T-helper 9 cell (primary cell): Measurements from ENCODE around the gene PRPF6.

Experiments
- DNase-seq: peaks from one replicate; pipeline ENCODE4 v3.0.0-alpha.2; 2020
- total RNA-seq, 2 donors: gene quantifications; one replicate each; lab custom pipeline; 2026; lab: John Stamatoyannopoulos, UW

Gene PRPF6, protein sequence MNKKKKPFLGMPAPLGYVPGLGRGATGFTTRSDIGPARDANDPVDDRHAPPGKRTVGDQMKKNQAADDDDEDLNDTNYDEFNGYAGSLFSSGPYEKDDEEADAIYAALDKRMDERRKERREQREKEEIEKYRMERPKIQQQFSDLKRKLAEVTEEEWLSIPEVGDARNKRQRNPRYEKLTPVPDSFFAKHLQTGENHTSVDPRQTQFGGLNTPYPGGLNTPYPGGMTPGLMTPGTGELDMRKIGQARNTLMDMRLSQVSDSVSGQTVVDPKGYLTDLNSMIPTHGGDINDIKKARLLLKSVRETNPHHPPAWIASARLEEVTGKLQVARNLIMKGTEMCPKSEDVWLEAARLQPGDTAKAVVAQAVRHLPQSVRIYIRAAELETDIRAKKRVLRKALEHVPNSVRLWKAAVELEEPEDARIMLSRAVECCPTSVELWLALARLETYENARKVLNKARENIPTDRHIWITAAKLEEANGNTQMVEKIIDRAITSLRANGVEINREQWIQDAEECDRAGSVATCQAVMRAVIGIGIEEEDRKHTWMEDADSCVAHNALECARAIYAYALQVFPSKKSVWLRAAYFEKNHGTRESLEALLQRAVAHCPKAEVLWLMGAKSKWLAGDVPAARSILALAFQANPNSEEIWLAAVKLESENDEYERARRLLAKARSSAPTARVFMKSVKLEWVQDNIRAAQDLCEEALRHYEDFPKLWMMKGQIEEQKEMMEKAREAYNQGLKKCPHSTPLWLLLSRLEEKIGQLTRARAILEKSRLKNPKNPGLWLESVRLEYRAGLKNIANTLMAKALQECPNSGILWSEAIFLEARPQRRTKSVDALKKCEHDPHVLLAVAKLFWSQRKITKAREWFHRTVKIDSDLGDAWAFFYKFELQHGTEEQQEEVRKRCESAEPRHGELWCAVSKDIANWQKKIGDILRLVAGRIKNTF
- total RNA-seq, result 116 to 208 reads per million in 2 donors

- DNase-seq, result peak; percentile 92
These were observed at the start of gene PRPF6 for GRCh38 chr20:63980806-63981728. Gene PRPF6 (plus strand): TSS chr20:63981132. CDS start chr20:63981246, 114 bp downstream.

DNA sequence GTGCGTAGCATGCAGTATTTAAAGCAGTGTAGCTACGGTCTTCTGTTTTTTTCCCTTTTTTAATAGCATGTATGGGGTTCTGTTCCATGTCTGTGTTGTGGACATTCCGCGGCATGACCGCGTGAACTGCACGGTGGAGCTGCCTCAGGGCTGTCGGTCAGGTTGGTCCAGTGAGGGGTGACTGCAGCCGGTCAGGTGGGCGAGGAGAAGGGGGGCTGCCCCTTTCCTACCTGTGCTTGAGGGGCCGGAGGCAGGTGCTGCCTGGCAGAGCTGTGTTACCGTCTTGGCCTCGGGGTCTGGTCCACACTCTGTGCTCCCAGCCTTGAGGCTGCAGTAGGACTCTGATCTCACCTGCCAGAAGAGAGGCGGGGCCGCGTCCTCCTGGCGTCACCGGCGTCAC is 49.2 kb upstream of the PRPF6 start:
- no peak for DNase-seq

GRCh38 chr20:63932606-63933160 is 48.2 kb upstream of the PRPF6 start:
- no peak for DNase-seq

DNA sequence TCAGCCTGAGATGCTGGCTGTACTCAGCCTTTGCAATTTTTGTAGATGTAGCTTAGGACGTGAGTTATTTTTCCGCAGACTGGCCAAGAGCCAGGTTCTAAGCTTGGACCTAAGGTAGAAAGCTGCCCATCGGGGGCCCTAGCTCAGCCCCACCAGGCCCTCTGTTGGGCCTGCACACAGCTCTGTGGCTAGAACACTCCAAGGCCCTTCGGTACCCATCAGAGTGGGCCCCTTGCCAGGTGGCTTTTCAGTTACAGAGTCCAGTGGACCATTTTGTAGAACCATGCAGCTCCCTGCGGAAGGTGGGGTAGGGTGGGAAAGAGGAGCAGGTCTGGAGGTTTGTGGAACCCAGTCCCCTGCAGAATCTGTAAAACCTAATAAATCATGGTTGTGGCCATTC is 47.3 kb upstream of the PRPF6 start:
- DNase-seq, result no peak

DNA sequence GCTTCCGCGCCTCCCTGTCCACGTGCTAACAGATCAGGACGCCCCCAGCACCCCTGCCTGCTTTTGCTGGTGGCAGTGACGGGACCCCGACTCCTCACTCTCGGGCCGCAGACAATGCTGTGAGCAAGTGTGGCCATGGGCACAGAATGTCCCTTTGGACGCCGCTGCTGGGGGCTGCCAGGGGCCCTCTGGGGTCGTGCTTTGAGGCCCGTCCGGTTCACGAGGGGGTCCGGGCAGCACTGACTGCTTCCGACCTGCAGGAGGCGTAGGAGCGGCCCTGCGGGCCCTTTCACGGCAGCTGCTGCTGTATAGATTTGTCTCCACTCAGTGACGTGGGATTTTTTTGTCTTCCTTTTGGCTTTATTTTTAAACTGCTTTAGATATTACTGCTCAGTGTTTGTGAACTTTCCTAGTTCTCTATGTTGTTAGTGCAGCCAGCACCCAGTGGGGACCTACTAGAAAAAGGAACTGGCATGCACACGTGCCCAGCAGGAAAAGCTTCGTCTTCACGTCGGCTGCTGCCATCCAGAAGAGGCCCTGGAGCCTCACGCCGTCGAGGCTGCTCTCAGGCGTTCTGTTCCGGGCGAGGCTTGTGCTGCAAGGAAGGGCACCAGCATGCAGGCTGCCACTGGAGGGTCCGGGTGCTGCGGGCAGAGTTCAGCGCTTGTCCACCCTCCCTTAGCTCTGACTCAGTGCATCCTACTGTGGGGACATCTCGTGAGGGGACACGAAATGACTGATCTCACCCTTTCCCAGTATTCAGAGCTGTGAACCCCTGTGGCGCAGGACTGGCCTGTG is 46.5 kb upstream of the PRPF6 start:
- no peak for DNase-seq

DNA sequence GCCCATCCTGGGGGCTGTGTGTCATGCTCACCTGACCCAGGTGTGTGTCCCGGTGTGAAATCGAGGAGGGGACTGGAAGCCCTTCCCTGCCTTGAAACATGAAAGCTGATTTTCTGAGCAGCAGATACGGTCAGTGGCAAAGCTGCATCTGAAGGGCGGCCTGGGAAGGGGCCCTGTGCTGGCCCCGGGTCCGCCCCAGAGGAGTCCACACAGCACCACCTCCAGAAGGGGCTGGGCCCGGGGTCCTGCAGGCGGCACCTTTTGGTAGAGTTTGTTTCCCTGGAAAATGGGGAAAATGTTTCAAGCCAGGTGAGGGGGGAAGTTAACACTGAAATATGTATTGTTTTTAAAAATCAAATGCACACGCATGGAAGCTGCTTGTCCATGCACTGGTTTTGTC is 45.5 kb upstream of the PRPF6 start:
- DNase-seq, result no peak

DNA sequence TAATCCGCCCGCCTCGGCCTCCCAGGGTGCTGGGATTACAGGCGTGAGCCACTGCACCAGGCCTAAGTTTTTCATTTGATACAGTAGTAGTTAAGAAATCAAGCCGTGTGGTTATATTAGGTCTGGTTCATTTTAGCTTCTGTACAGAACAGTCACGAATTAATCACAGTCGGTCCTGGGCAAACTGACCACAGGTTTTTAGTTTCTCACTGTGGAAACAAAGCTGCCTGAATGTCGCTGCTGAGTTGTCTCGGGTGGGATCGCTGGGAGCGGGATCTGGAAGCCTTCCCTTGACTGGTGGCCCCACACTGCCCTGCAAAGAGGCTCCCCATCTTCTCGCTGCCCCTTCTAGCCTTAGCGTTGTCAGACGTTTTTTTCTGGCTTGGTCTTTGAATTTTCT is 43.3 kb upstream of the PRPF6 start:
- DNase-seq, result no peak

GRCh38 chr20:63939061-63939935 is 41.6 kb upstream of the PRPF6 start:
- no peak for DNase-seq

GRCh38 chr20:63940071-63940471 is 40.9 kb upstream of the PRPF6 start:
- DNase-seq, result no peak

- DNase-seq, result no peak
These were observed 40.3 kb upstream of the PRPF6 start for GRCh38 chr20:63940472-63941266.

DNA sequence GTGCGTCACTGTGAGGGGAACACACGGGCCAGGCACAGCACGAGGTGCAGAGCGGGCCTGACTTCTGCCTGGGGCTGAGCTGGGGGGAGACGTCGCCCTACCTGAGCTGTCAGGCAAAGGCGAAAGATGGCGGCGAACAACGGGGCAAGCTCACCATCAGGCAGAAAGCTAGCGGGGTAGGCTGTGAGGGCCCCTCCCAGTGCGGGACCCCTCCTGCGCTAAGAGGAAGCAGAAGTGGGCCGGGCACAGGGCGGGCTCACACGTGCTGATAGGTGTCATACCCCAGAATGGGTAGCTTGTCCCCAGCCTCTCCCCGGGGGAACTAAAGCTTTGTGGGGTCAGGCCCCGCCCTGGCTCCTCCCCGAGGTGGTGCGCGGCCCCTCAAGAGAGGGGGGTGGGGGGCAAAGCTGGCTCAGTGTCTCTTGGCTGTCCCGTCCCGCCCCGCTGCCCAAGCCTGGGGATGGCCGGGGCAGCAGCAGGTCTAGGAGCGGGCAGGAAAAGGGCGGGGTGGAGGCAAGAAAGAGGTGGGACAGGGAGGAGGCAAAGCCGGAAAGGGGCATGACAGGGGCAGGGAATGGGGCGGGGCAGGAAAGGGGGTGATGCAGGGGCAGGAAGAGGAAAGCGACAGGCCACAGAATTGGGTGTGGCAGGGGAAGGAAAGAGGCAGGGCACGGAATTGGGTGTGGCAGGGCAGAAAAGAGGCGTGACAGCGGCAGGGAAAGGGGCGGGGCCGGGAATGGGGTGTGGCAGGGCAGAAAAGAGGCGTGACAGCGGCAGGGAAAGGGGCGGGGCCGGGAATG is 39.5 kb upstream of the PRPF6 start:
- peak; percentile 74 for DNase-seq

GRCh38 chr20:63942250-63942951 is 38.5 kb upstream of the PRPF6 start:
- DNase-seq, result peak; percentile 40

GRCh38 chr20:63942969-63943807 is 37.7 kb upstream of the PRPF6 start:
- DNase-seq, result no peak

DNA sequence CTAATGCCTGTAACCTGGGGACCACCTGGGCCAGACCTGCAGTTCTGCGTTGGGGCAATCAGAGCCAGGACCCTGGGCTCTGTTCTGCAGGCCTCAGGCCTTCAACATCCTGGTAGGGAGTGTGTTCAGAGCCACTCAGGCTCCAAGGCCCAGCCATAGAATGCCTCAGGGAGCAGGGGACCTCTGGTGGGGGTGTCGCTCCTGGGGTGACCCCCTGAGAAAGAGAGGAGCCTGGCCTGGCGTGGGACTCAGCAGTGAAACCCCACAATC is 37.2 kb upstream of the PRPF6 start:
- DNase-seq, result no peak

DNA sequence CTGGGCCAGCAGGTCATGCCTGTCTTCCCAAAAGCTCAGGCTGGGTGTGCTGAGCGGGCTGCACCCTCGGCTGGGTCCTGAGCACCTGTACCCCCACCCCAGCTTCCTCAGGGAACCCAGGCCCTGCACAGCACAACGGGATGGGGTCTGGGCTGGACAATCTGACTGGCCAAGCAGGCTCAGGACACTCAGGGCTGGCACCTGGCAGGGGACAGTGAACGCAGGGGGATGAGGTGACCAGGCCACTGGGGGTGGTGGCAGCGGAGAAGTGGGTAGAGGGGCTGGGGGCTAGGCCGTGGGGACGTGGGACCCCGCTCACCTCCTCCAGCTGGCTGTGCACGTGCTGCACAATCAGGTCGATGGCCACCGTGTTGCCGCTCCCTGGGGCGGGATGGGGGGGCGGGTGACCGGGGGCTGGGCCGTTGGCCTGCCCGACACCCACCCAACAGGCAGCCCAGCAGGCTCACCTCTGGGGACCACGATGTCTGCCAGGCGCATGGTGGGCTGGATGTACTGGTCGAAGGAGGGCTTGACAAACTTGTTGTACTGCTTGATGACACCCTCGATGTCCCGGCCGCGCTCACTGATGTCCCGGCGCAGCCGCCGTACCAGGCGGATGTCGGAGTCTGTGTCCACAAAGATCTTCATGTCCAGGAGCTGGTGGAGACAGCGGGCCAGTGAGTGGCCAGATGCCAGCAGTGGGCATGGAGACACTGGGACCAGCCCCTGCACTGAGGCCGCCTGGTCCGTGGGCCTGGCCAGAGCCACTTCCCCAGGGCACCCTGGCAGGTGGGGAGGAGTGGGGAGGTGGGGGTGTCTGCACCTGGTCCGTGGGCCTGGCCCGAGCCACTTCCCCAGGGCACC is 36.6 kb upstream of the PRPF6 start:
- no peak for DNase-seq

- DNase-seq, result no peak
These were observed 35.8 kb upstream of the PRPF6 start for GRCh38 chr20:63945031-63945658.
